ENCODE measurements around the gene SLC4A8.

Gene SLC4A8

DNA sequence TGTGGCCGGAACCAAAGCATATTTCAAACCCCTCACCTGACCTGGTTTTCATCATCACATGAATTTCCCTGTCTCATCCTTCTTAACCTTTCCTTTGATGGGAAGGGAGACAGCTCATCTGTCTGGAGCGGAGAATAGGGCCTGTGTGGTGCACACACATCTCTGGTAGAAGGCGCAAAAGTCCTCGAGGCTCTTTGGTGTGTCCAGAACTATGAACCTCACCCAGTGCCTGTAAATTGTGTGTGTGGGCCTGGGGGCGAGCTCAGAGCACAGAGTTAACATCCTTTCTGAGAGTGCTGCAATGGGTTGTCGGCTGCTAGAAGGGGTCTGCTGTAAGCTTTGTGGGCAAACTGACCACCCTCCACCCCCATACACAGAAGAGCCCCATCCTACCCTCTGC lies 34.2 kb upstream of the SLC4A8 start:
- H3K9ac ChIP-seq (ENCODE audit: low read depth, low read length): peak overlapping the region; percentile 97

GRCh38 chr12:51390891-51391282 lies 33.7 kb upstream of the SLC4A8 start:
- Histone ChIP-seq H3K4me1 (ENCODE audit: insufficient read depth, low read length) (peaks cover 28% of the 10 kb centered on the region), H3K9ac (ENCODE audit: low read depth, low read length) (peak overlapping the region; percentile 97), H3K36me3 (ENCODE audit: insufficient read depth, low read length) (peaks cover 4% of the 10 kb centered on the region; the same call in 1 of the 2 replicates), H3K9me3 (ENCODE audit: control insufficient read depth, insufficient read depth, low read length) (no peaks in the 10 kb centered on the region)

More for the DNA sequence above, 34.2 kb upstream of the SLC4A8 start:
- Histone ChIP-seq H3K36me3 (ENCODE audit: insufficient read depth, low read length) (peaks cover 4% of the 10 kb centered on the region; the same call in 1 of the 2 replicates), H3K4me1 (ENCODE audit: insufficient read depth, low read length) (peaks cover 28% of the 10 kb centered on the region), H3K9me3 (ENCODE audit: control insufficient read depth, insufficient read depth, low read length) (no peaks in the 10 kb centered on the region)

- Histone ChIP-seq H3K4me1 (ENCODE audit: insufficient read depth, low read length) (peaks cover 26% of the 10 kb centered on the region), H3K36me3 (ENCODE audit: insufficient read depth, low read length) (peaks cover 4% of the 10 kb centered on the region; the same call in 1 of the 2 replicates), H3K9ac (ENCODE audit: low read depth, low read length) (peak within 1 kb of the TSS; percentile 97), H3K9me3 (ENCODE audit: control insufficient read depth, insufficient read depth, low read length) (no peaks in the 10 kb centered on the region)
These were observed 33.1 kb upstream of the SLC4A8 start, which contains the start of gene GALNT6 for GRCh38 chr12:51391283-51392123. TSS of gene GALNT6 (minus strand) at chr12:51391406. CDS start at chr12:51379781, 11,625 bp downstream.

GRCh38 chr12:51392556-51393237 lies 31.9 kb upstream of the SLC4A8 start:
- Histone ChIP-seq H3K4me1 (ENCODE audit: insufficient read depth, low read length) (peaks cover 18% of the 10 kb centered on the region), H3K9ac (ENCODE audit: low read depth, low read length) (peak overlapping the region; percentile 97; the same call in 1 of the 2 replicates), H3K36me3 (ENCODE audit: insufficient read depth, low read length) (peaks cover 4% of the 10 kb centered on the region; the same call in 1 of the 2 replicates), H3K9me3 (ENCODE audit: control insufficient read depth, insufficient read depth, low read length) (no peaks in the 10 kb centered on the region)

GRCh38 chr12:51393676-51394545 lies 30.7 kb upstream of the SLC4A8 start:
- peaks cover 8% of the 10 kb centered on the region for H3K4me1 ChIP-seq (ENCODE audit: insufficient read depth, low read length)
- H3K36me3 ChIP-seq (ENCODE audit: insufficient read depth, low read length): peaks cover 4% of the 10 kb centered on the region; the same call in 1 of the 2 replicates
- H3K9me3 ChIP-seq (ENCODE audit: control insufficient read depth, insufficient read depth, low read length): no peaks in the 10 kb centered on the region
- H3K9ac ChIP-seq (ENCODE audit: low read depth, low read length): no peak overlapping the region

GRCh38 chr12:51395283-51396230 lies 29.1 kb upstream of the SLC4A8 start:
- Histone ChIP-seq H3K9me3 (ENCODE audit: control insufficient read depth, insufficient read depth, low read length) (no peaks in the 10 kb centered on the region), H3K9ac (ENCODE audit: low read depth, low read length) (no peak overlapping the region), H3K4me1 (ENCODE audit: insufficient read depth, low read length) (peaks cover 2% of the 10 kb centered on the region; the same call in 1 of the 2 replicates), H3K36me3 (ENCODE audit: insufficient read depth, low read length) (peaks cover 4% of the 10 kb centered on the region; the same call in 1 of the 2 replicates)

DNA sequence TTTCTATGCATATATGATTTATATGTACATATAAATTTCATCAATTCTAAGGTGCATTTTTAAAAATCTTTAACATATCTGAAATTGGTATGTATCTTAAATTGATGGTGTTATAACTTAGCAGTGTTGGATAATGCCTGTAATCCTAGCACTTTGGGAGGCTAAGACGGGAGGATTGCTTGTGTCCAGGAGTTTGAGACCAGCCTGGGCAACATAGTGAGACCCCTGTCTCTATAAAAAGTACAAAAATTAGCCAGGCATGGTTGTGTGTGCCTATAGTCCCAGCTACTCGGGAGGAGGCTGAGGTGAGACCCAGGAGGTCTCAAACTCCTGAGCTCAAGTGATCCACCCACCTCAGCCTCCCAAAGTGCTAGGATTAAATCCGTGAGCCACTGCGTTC lies 27.0 kb upstream of the SLC4A8 start:
- Histone ChIP-seq H3K4me1 (ENCODE audit: insufficient read depth, low read length) (no peaks in the 10 kb centered on the region; the same call in 1 of the 2 replicates), H3K9ac (ENCODE audit: low read depth, low read length) (no peak overlapping the region), H3K9me3 (ENCODE audit: control insufficient read depth, insufficient read depth, low read length) (no peaks in the 10 kb centered on the region), H3K36me3 (ENCODE audit: insufficient read depth, low read length) (peaks cover 4% of the 10 kb centered on the region; the same call in 1 of the 2 replicates)

GRCh38 chr12:51399891-51400290 lies 24.7 kb upstream of the SLC4A8 start:
- H3K9ac ChIP-seq (ENCODE audit: low read depth, low read length): no peak overlapping the region
- H3K4me1 ChIP-seq (ENCODE audit: insufficient read depth, low read length): no peaks in the 10 kb centered on the region; the same call in 1 of the 2 replicates
- H3K9me3 ChIP-seq (ENCODE audit: control insufficient read depth, insufficient read depth, low read length): no peaks in the 10 kb centered on the region
- H3K36me3 ChIP-seq (ENCODE audit: insufficient read depth, low read length): no peaks in the 10 kb centered on the region

- Histone ChIP-seq H3K9ac (ENCODE audit: low read depth, low read length) (no peak overlapping the region), H3K36me3 (ENCODE audit: insufficient read depth, low read length) (no peaks in the 10 kb centered on the region), H3K9me3 (ENCODE audit: control insufficient read depth, insufficient read depth, low read length) (no peaks in the 10 kb centered on the region), H3K4me1 (ENCODE audit: insufficient read depth, low read length) (no peaks in the 10 kb centered on the region)
These were observed 23.6 kb upstream of the SLC4A8 start for GRCh38 chr12:51401020-51401419.

DNA sequence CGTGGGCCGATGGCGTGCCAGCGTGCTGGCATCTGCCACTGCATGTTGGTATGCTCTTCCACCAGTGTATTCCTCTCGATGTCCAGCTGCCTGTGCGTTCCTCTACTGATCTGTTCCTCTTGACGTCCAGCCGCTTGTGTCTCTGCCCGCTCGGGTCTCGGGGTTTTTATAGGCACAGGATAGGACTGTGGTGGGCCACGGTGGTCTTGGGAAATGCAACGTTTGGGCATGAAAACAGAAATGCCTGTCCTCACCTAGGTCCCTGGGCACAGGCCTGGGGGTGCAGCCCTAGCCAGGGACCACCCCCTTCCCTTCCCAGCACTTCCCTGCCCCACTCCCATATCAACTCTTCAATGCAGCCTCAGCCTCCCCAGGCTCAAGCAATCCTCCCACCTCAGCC lies 23.1 kb upstream of the SLC4A8 start:
- no peaks in the 10 kb centered on the region for H3K36me3 ChIP-seq (ENCODE audit: insufficient read depth, low read length)
- H3K4me1 ChIP-seq (ENCODE audit: insufficient read depth, low read length): no peaks in the 10 kb centered on the region
- no peaks in the 10 kb centered on the region for H3K9me3 ChIP-seq (ENCODE audit: control insufficient read depth, insufficient read depth, low read length)
- no peak overlapping the region for H3K9ac ChIP-seq (ENCODE audit: low read depth, low read length)

- H3K36me3 ChIP-seq (ENCODE audit: insufficient read depth, low read length): no peaks in the 10 kb centered on the region
- H3K9ac ChIP-seq (ENCODE audit: low read depth, low read length): no peak overlapping the region
- no peaks in the 10 kb centered on the region for H3K4me1 ChIP-seq (ENCODE audit: insufficient read depth, low read length)
- H3K9me3 ChIP-seq (ENCODE audit: control insufficient read depth, insufficient read depth, low read length): no peaks in the 10 kb centered on the region
These were observed 22.7 kb upstream of the SLC4A8 start for GRCh38 chr12:51401900-51402299.

- Histone ChIP-seq H3K9ac (ENCODE audit: low read depth, low read length) (no peak overlapping the region), H3K36me3 (ENCODE audit: insufficient read depth, low read length) (no peaks in the 10 kb centered on the region), H3K9me3 (ENCODE audit: control insufficient read depth, insufficient read depth, low read length) (no peaks in the 10 kb centered on the region), H3K4me1 (ENCODE audit: insufficient read depth, low read length) (no peaks in the 10 kb centered on the region)
These were observed 21.5 kb upstream of the SLC4A8 start for GRCh38 chr12:51403159-51403558.

DNA sequence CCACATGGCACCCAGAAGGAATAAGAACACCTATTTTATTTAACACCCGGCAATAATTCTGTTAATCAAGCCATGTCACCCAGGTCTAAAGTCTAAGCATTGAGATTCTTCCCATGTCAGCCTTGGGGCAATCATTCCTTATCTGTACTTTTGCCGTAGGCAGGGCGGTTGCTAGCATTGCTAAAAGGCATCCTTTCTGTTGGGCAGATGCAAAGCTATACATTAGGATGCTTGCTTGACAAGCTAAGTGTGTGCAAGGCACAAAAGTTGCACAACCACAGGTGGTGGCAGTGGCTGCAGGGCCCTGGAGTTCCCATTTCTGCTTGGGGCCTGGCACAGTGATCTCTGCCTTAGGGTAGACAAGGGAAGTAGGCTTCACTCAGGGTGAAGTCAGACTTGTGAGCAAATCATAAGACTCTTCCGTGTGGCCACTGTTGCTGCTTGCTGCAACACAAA lies 20.9 kb upstream of the SLC4A8 start:
- Histone ChIP-seq H3K9me3 (ENCODE audit: control insufficient read depth, insufficient read depth, low read length) (no peaks in the 10 kb centered on the region), H3K4me1 (ENCODE audit: insufficient read depth, low read length) (no peaks in the 10 kb centered on the region), H3K9ac (ENCODE audit: low read depth, low read length) (no peak overlapping the region)

More for the DNA sequence above, 20.9 kb upstream of the SLC4A8 start:
- H3K36me3 ChIP-seq (ENCODE audit: insufficient read depth, low read length): no peaks in the 10 kb centered on the region
